H4 (cell line): ENCODE data around the gene CSNK1D. TPM values are rescaled to one million over a fixed set of nuclear protein-coding genes. Genes with fewer than 3 reads are reported as not detected.
"Not testable (repeated sequence)": the region's sequence is repeated elsewhere in the genome, so short reads cannot be mapped to it uniquely, and the experiment has no call there.

Source experiments
- DNase-seq: peaks from one replicate; pipeline ENCODE4 v3.0.0-alpha.2; 2015; ENCODE audit warnings: low spot score
- total RNA-seq: library from RNA; depleted of rRNA; stranded (reverse); fragments of >200 nt; shearing (Covaris generic); gene quantifications from 2 replicates; pipeline ENCODE4 v1.2.3, GENCODE V29; 2014

The CSNK1D gene
- total RNA-seq, 1 experiment from 2014 or later = 33.9 TPM

- no peak for DNase-seq
These were observed 877 bp upstream of the CSNK1D start for GRCh38 chr17:82274134-82275020.

- no peak for DNase-seq
These were observed 789 bp downstream of the CSNK1D start for GRCh38 chr17:82272495-82273326.

GRCh38 chr17:82271401-82271800 is 2.1 kb downstream of the CSNK1D start:
- no peak for DNase-seq

DNA sequence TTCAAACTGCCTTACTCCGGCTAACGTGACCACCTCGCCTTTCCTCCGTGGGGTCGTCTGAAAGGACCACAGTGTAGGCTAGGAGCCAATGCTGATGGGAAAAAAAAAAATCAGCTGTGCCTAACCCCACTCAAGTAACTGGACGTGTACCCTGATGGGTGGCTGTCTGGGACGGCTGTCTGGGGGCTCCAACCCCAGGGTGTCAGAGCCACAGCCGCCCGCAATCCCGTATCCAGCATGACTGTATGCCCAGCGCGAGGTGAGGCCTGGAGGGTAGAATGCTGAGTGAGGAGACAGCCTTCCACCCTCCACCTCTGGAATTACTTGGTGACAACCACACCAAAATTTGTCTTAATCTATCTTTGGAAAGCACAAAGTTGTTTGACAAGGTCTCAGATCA is 2.8 kb downstream of the CSNK1D start:
- no peak for DNase-seq

- DNase-seq = no peak
These were observed 3.5 kb downstream of the CSNK1D start for GRCh38 chr17:82269882-82270500.

GRCh38 chr17:82269138-82269881 is 4.2 kb downstream of the CSNK1D start:
- DNase-seq = no peak

- peak; percentile 94 for DNase-seq
These were observed 5.7 kb downstream of the CSNK1D start for GRCh38 chr17:82267575-82268379.

- no peak for DNase-seq
These were observed 7.4 kb downstream of the CSNK1D start for GRCh38 chr17:82266142-82266541.

DNA sequence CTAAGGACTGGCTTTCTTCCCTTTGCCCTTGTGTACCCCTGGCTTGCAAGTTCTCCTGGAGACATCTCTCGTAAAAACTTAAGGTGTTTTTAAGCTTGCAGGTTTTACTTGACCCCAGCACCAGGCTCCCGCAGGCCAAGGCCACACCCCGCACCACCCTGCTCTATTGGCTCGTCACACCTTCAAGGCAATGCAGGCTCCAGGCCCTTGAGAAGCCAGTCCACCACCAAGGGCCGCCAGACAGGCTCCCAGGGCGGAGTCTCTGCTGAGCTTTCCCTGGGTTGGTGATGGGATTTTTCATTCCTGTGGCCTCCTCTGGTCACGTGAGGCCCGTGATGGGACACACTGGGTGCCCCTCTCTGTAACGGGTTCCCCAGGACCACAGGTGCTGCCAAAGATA is 9.9 kb downstream of the CSNK1D start:
- no peak for DNase-seq

- no peak for DNase-seq
These were observed 11.2 kb downstream of the CSNK1D start for GRCh38 chr17:82262344-82262743.

DNA sequence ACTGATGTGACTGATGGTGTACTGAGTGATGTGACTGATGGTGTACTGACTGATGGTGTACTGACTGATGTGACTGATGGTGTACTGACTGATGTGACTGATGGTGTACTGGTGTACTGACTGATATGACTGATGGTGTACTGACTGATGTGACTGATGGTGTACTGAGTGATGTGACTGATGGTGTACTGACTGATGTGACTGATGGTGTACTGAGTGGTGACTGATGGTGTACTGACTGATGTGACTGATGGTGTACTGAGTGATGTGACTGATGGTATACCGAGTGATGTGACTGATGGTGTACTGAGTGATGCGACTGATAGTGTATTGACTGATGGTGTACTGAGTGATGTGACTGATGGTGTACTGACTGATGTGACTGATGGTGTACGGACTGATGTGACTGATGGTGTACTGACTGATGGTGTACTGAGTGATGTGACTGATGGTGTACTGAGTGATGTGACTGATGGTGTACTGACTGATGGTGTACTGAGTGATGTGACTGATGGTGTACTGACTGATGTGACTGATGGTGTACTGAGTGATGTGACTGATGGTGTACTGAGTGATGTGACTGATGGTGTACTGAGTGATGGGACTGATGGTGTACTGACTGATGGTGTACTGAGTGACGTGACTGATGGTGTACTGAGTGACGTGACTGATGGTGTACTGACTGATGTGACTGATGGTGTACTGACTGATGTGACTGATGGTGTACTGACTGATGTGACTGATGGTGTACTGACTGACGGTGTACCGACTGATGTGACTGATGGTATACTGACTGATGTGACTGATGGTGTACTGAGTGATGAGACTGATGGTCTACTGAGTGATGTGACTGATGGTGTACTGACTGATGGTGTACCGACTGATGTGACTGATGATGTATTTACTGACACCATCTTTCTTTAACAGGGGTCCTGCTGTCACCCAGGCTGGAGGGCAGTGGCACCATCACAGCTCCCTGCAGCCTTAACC is 13.2 kb downstream of the CSNK1D start:
- DNase-seq = not testable (repeated sequence)

GRCh38 chr17:82258555-82258954 is 14.9 kb downstream of the CSNK1D start:
- DNase-seq = no peak

GRCh38 chr17:82257473-82257872 is 16.0 kb downstream of the CSNK1D start:
- no peak for DNase-seq

- DNase-seq = no peak
These were observed 17.1 kb downstream of the CSNK1D start for GRCh38 chr17:82256242-82256885.

- no peak for DNase-seq
These were observed 18.0 kb downstream of the CSNK1D start for GRCh38 chr17:82255402-82255972.

GRCh38 chr17:82254746-82255145 is 18.8 kb downstream of the CSNK1D start:
- DNase-seq = not testable (repeated sequence)

DNA sequence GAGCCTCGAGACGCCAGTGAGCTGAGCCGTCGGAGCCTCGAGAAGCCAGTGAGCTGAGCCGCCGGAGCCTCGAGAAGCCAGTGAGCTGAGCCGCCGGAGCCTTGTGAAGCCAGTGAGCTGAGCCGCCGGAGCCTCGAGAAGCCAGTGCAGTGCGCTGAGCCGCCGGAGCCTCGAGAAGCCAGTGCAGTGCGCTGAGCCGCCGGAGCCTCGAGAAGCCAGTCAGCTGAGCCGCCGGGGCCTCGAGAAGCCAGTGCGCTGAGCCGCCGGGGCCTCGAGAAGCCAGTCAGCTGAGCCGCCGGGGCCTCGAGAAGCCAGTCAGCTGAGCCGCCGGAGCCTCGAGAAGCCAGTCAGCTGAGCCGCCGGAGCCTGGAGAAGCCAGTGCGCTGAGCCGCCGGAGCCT is 19.4 kb downstream of the CSNK1D start:
- DNase-seq = not testable (repeated sequence)

- no peak for DNase-seq
These were observed 20.3 kb downstream of the CSNK1D start for GRCh38 chr17:82253179-82253544.
